Brain microvascular endothelial cell (primary cell): ENCODE results near the gene ACAA1.

ENCODE experiments used
- DNase-seq: peaks from one replicate; pipeline ENCODE4 v3.0.0-alpha.2; 2020
- H3K27ac ChIP-seq: fragments of 250-450 bp; sonication (Bioruptor Pico); 2 replicates; pipeline ENCODE4 v1.5.1; 2020; ENCODE audit warnings: mild to moderate bottlenecking, moderate library complexity
- H3K27me3 ChIP-seq: fragments of 250-450 bp; sonication (Bioruptor Pico); replicated peaks from 2 replicates; pipeline ENCODE4 v1.5.1; 2020; ENCODE audit warnings: mild to moderate bottlenecking
- H3K36me3 ChIP-seq: fragments of 250-450 bp; sonication (Bioruptor Pico); replicated peaks from 2 replicates; pipeline ENCODE4 v1.5.1; 2020; ENCODE audit warnings: mild to moderate bottlenecking
- H3K4me3 ChIP-seq: 2 replicates; pipeline ENCODE4 v1.5.1; 2011; ENCODE audit warnings: low read depth, mild to moderate bottlenecking, control low read depth, low read length, moderate library complexity
- in situ Hi-C: cut with HindIII; loops from 2 replicates; pipeline ENCODE4 v1.10.0; 2017; ENCODE audit warnings: low sequenced_read_pairs, low pct_ligation_motif_present
- TF ChIP-seq, protein P1 (sequence below): IDR thresholded peaks from 2 replicates; pipeline ENCODE4 v1.5.1; 2011; ENCODE audit warnings: low read depth, mild to moderate bottlenecking, moderate library complexity, low read length, control low read depth, inconsistent platforms; ENCODE audit errors: missing control alignments

The ACAA1 gene, protein sequence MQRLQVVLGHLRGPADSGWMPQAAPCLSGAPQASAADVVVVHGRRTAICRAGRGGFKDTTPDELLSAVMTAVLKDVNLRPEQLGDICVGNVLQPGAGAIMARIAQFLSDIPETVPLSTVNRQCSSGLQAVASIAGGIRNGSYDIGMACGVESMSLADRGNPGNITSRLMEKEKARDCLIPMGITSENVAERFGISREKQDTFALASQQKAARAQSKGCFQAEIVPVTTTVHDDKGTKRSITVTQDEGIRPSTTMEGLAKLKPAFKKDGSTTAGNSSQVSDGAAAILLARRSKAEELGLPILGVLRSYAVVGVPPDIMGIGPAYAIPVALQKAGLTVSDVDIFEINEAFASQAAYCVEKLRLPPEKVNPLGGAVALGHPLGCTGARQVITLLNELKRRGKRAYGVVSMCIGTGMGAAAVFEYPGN

DNA sequence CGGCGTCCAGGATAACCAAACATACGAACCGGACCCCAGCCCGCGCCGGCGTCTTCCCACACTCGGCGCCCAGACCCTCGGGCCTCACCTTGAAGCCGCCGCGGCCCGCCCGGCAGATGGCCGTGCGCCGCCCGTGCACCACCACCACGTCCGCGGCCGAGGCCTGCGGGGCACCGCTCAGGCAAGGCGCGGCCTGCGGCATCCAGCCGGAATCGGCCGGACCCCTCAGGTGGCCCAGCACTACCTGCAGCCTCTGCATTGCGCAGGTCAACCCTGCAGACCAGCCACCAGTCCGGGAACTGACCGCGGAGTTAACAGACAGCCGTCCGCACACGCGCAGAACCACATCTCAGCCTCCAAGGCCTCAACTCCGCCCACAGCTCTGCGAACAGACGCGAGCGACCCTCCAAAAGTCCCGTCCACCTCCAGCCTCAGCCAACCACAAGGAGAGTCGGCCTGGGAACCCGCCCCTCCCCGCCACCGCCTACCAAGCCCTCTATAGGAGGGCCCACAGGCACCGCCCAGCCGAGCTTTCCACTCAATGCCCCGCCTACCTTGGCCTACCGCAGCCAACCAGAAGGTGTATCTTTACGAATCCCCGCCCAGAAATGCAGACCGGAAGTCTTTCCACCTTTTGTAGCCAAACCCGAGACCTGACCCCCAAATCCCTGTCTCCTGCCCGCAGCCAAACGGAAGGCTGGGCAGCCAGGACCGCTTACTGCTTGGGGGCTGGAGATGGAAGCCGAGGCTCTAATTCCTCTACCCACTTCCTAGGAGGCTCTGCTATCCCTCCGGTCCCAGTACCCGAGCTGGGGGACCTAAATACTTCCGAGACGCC, at the start of gene ACAA1:
Gene ACAA1, minus strand, starts transcription at position 351 of the 838 bp plus-strand sequence. Its CDS starts 92 bp downstream, at position 259.
- peak; percentile 100 for DNase-seq
- TF ChIP-seq, protein P1, sequence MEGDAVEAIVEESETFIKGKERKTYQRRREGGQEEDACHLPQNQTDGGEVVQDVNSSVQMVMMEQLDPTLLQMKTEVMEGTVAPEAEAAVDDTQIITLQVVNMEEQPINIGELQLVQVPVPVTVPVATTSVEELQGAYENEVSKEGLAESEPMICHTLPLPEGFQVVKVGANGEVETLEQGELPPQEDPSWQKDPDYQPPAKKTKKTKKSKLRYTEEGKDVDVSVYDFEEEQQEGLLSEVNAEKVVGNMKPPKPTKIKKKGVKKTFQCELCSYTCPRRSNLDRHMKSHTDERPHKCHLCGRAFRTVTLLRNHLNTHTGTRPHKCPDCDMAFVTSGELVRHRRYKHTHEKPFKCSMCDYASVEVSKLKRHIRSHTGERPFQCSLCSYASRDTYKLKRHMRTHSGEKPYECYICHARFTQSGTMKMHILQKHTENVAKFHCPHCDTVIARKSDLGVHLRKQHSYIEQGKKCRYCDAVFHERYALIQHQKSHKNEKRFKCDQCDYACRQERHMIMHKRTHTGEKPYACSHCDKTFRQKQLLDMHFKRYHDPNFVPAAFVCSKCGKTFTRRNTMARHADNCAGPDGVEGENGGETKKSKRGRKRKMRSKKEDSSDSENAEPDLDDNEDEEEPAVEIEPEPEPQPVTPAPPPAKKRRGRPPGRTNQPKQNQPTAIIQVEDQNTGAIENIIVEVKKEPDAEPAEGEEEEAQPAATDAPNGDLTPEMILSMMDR, result no peak
- in situ Hi-C loops, result no loop called here
- peak within 1 kb of the TSS; percentile 82 for H3K4me3 ChIP-seq
- H3K36me3 ChIP-seq, result peaks cover 4% of the 10 kb centered on the region
- no peaks in the 10 kb centered on the region for H3K27me3 ChIP-seq
- peak within 1 kb of the TSS; percentile 75 for H3K27ac ChIP-seq

DNA sequence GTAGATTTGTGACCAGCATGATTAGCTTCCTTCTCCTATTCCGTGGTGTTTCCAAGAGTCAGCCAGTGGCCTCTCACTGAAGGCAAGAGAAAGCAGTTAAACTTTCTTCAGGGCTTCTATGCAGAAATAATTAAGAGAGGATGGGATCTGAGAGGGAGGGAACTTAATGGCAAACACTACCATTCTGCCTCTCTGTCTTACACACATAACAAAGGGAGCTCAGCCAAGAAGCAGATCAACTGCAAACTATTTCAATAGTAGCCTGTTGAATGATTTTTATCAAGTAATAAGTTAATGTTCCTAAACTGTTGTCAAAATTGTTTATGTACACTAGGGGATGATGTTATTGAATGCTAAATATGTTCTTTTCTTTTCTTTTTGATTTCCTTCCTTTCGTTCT, 40.3 kb upstream of the ACAA1 start:
- no peak overlapping the region for H3K4me3 ChIP-seq
- no peaks in the 10 kb centered on the region for H3K27me3 ChIP-seq
- H3K27ac ChIP-seq, result no peak overlapping the region
- TF ChIP-seq, protein P1, result no peak
- in situ Hi-C loops, result no loop called here
- no peaks in the 10 kb centered on the region for H3K36me3 ChIP-seq
- DNase-seq, result no peak

DNA sequence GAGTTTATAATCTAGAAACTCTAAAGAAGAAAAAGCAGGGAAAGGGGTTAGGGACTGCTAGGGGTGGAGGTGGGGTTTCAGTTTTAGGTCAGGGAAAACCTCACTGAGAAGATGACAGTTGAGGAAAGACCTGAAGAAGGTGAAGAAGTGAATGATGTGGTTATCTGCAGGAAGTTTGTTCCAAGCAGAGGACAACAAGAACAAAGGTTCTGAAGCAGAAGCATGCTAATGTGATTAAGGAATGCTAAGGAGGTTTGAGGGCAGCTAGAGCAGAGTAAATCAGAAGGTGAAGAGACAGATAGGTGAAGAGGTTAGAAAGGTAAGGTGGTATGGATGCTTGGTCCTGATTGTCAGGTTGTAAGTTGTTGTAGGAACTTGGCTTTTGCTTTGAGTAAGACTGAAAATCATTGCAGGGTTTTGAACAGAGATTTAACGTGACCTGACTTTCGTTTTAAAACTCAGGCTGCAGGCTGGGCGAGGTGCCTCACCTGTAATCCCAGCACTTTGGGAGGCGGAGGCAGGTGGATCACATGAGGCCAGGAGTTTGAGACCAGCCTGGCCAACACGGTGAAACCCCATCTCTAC, 37.0 kb upstream of the ACAA1 start:
- DNase-seq, result no peak
- Histone ChIP-seq H3K27me3 (no peaks in the 10 kb centered on the region), H3K27ac (peak overlapping the region; percentile 11), H3K36me3 (no peaks in the 10 kb centered on the region), H3K4me3 (no peak overlapping the region)
- in situ Hi-C loops, result no loop called here
- TF ChIP-seq, protein P1, result no peak

DNA sequence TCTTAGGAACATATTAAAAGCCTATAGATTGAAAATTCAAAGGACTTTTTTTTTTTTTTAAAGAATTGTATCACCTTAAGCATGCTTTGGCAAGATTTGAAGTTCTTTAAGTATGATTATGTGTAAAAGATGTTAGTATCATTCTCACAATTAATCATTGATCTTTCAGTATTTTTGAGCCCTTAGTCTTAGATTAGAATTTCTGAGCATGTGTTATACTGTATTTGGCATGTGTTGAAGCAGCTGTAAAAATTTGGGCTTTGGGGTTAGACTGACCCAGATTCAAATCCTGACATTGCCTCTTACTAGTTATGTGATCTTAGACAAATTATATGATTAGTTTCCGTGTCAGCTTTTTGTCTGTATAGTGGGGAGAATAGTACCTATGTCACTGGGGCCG, 34.7 kb upstream of the ACAA1 start:
- no peak for DNase-seq
- H3K36me3 ChIP-seq, result no peaks in the 10 kb centered on the region
- no peaks in the 10 kb centered on the region for H3K27me3 ChIP-seq
- H3K27ac ChIP-seq, result no peak overlapping the region
- in situ Hi-C loops, result no loop called here
- TF ChIP-seq, protein P1, result no peak
- no peak overlapping the region for H3K4me3 ChIP-seq

DNA sequence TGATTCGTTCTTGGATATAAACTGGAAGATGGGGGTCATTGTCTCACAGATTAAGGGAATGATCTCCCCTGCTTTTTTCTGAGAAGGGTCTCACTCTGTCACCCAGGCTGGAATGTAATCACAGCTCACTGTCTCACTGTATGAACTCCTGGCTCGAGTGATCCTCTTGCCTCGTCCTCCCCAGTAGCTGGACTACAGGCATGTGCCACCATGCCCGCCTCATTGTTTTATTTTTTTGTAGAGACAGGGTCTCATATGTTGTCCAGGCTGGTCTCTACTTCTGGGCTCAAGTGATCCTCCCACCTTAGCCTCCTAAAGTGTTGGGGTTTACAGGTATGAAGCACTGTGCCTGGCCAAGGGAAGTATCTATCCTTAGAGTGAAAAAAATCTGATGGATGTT, 33.8 kb upstream of the ACAA1 start:
- in situ Hi-C loops, result no loop called here
- DNase-seq, result no peak
- no peak overlapping the region for H3K27ac ChIP-seq
- TF ChIP-seq, protein P1, result no peak
- no peaks in the 10 kb centered on the region for H3K27me3 ChIP-seq
- no peaks in the 10 kb centered on the region for H3K36me3 ChIP-seq
- no peak overlapping the region for H3K4me3 ChIP-seq
